Measurements from ENCODE around the gene MACIR.

The MACIR gene

DNA sequence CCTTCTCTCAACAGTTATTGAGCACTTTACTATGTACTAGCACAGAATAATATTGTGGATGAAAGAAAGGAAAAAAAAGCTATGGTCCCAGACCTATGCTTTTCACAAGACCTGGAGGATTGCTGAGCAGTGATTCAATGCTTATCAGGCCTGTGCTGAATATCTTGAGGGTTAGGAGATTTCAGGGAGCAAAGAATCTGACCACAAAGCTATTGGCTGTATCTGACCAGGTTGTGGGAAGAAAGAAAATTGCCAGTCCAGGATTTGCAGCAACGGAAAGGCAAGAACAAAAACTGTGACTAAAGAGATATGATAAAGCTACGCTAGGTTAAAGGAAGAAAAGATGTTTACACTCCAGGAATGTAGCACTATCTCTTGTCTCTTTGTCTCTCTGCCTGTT is 14.9 kb upstream of the MACIR start:
- Histone ChIP-seq H3K9me3 (ENCODE audit: control insufficient read depth in 5 of 5, low read length in 5 of 5) (peaks cover 0 to 3% (median 2%) of the 10 kb centered on the region in 5 donors), H3K4me1 (ENCODE audit: control insufficient read depth in 5 of 5, insufficient read depth in 5 of 5, low read length in 5 of 5) (no peaks in the 10 kb centered on the region), H3K36me3 (ENCODE audit: control insufficient read depth in 5 of 5, insufficient read depth in 5 of 5, low read length in 5 of 5) (no peaks in the 10 kb centered on the region), H3K4me3 (ENCODE audit: low read depth in 1 of 5, low read length in 5 of 5) (no peak overlapping the region), H3K27me3 (ENCODE audit: control insufficient read depth in 5 of 5, insufficient read depth in 4 of 5, low read length in 5 of 5) (no peaks in the 10 kb centered on the region), H3K9ac (ENCODE audit: low read length in 5 of 5) (no peak overlapping the region), H3K27ac (ENCODE audit: low read depth, low read length) (no peak overlapping the region)

DNA sequence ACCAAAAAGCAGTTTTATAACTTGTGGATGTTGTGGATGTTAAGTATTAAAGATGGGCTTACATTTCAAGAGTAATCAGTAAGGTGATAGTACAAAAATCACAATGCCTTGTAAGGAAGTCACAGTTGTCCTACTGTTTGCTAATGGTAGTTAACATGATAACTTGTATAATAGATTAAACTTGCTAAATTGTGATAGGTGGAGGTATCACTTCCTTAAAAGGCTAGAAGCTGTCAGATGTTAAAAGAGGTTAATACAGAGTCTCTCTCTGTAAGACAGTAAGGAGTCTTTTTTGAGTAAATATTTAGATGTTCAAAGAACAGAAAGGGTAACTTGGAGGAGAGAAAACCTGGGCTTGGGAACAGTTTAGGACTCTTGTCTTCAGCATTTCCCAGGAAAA is 14.2 kb upstream of the MACIR start:
- Histone ChIP-seq H3K9ac (ENCODE audit: low read length in 5 of 5) (no peak overlapping the region), H3K27ac (ENCODE audit: low read depth, low read length) (no peak overlapping the region), H3K27me3 (ENCODE audit: control insufficient read depth in 5 of 5, insufficient read depth in 4 of 5, low read length in 5 of 5) (no peaks in the 10 kb centered on the region), H3K4me1 (ENCODE audit: control insufficient read depth in 5 of 5, insufficient read depth in 5 of 5, low read length in 5 of 5) (no peaks in the 10 kb centered on the region), H3K36me3 (ENCODE audit: control insufficient read depth in 5 of 5, insufficient read depth in 5 of 5, low read length in 5 of 5) (no peaks in the 10 kb centered on the region), H3K9me3 (ENCODE audit: control insufficient read depth in 5 of 5, low read length in 5 of 5) (peaks cover 0 to 2% (median 0%) of the 10 kb centered on the region in 5 donors), H3K4me3 (ENCODE audit: low read depth in 1 of 5, low read length in 5 of 5) (no peak overlapping the region)

DNA sequence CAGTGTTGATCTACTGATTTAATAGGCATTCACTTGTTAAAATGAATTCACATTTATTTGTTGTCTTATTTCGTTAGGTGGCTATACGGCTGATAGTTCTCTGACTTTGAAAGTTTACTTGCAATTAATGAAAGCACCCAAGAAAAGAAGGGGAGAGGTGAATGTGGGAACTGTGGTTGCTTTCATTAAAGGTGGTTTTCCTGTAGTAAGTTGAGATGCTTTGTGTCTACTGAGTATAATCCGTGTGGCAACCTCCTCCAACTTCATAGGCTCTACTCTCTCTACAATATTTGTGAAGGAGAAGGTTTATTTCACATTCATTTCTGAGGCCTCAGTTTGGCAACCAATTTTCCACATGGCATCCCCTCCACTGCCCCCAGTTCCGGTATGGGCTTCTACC is 12.8 kb upstream of the MACIR start:
- Histone ChIP-seq H3K4me1 (ENCODE audit: control insufficient read depth in 5 of 5, insufficient read depth in 5 of 5, low read length in 5 of 5) (no peaks in the 10 kb centered on the region), H3K27ac (ENCODE audit: low read depth, low read length) (no peak overlapping the region), H3K36me3 (ENCODE audit: control insufficient read depth in 5 of 5, insufficient read depth in 5 of 5, low read length in 5 of 5) (no peaks in the 10 kb centered on the region), H3K4me3 (ENCODE audit: low read depth in 1 of 5, low read length in 5 of 5) (no peak overlapping the region), H3K27me3 (ENCODE audit: control insufficient read depth in 5 of 5, insufficient read depth in 4 of 5, low read length in 5 of 5) (no peaks in the 10 kb centered on the region), H3K9me3 (ENCODE audit: control insufficient read depth in 5 of 5, low read length in 5 of 5) (no peaks in the 10 kb centered on the region), H3K9ac (ENCODE audit: low read length in 5 of 5) (no peak overlapping the region)

DNA sequence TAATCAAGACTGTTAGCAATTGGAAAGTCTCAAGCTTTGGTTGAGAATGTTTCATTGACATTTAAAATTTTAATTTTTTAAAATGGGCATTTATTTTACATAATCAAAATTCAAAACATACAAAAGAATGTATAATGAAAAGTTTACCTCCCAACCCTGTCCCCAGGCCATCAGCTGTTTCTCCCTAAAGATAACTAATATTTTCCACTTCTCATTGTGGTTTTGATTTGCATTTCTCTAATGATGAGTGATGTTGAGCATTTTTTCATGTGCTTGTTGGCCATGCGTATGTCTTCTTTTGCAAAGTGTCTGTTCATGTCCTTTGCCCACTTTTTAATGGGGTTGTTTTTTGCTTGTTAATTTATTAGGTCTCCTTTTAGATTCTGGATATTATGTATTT is 11.4 kb upstream of the MACIR start:
- H3K27ac ChIP-seq (ENCODE audit: low read depth, low read length), result no peak overlapping the region
- H3K9me3 ChIP-seq (ENCODE audit: control insufficient read depth in 5 of 5, low read length in 5 of 5), result no peaks in the 10 kb centered on the region
- no peak overlapping the region for H3K9ac ChIP-seq (ENCODE audit: low read length in 5 of 5)
- H3K4me1 ChIP-seq (ENCODE audit: control insufficient read depth in 5 of 5, insufficient read depth in 5 of 5, low read length in 5 of 5), result no peaks in the 10 kb centered on the region
- no peak overlapping the region for H3K4me3 ChIP-seq (ENCODE audit: low read depth in 1 of 5, low read length in 5 of 5)
- no peaks in the 10 kb centered on the region for H3K36me3 ChIP-seq (ENCODE audit: control insufficient read depth in 5 of 5, insufficient read depth in 5 of 5, low read length in 5 of 5)
- H3K27me3 ChIP-seq (ENCODE audit: control insufficient read depth in 5 of 5, insufficient read depth in 4 of 5, low read length in 5 of 5), result no peaks in the 10 kb centered on the region

DNA sequence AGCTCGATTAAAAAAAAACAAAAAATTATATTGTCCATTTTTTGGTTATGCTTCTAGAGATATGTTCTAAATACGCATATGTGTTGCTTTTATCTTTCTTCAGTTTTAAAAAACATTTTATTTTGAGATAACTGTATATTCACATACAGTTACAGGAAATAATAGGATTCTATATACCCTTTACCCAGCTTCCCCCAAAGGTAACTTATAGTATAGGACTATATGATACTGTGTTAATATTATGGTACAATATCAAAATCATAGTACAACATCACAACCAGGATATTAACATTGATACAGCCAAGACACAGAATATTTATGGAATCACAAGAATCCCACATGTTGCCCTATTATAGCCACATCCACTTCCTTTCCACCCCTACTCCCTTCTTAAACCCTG is 9.5 kb upstream of the MACIR start:
- H3K27ac ChIP-seq (ENCODE audit: low read depth, low read length), result no peak overlapping the region
- H3K36me3 ChIP-seq (ENCODE audit: control insufficient read depth in 5 of 5, insufficient read depth in 5 of 5, low read length in 5 of 5), result no peaks in the 10 kb centered on the region
- H3K4me1 ChIP-seq (ENCODE audit: control insufficient read depth in 5 of 5, insufficient read depth in 5 of 5, low read length in 5 of 5), result no peaks in the 10 kb centered on the region
- H3K9me3 ChIP-seq (ENCODE audit: control insufficient read depth in 5 of 5, low read length in 5 of 5), result no peaks in the 10 kb centered on the region
- H3K27me3 ChIP-seq (ENCODE audit: control insufficient read depth in 5 of 5, insufficient read depth in 4 of 5, low read length in 5 of 5), result no peaks in the 10 kb centered on the region
- H3K4me3 ChIP-seq (ENCODE audit: low read depth in 1 of 5, low read length in 5 of 5), result no peak overlapping the region
- no peak overlapping the region for H3K9ac ChIP-seq (ENCODE audit: low read length in 5 of 5)

DNA sequence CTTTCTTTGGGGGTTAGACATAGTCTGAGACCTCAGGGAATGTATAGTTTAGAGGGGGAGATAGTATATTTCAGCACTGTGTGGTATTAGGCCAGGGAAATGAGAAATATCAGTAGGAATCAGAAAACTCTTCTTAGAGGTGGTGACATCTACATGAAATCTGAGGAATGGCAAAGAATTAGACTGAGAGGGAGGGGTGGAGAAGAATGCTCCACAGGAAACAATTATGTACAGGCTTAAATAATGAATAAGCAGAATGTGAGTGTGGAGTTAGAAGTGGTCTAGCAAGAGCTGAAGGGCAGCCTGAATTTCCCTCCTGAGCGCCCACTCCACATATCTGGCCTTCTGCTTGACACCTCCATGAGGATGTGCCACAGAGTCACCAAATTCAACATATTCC is 3.6 kb upstream of the MACIR start:
- H3K4me1 ChIP-seq (ENCODE audit: control insufficient read depth in 5 of 5, insufficient read depth in 5 of 5, low read length in 5 of 5), result peaks cover 0 to 19% (median 8%) of the 10 kb centered on the region in 5 donors
- no peak overlapping the region for H3K4me3 ChIP-seq (ENCODE audit: low read depth in 1 of 5, low read length in 5 of 5)
- H3K9me3 ChIP-seq (ENCODE audit: control insufficient read depth in 5 of 5, low read length in 5 of 5), result no peaks in the 10 kb centered on the region
- no peaks in the 10 kb centered on the region for H3K36me3 ChIP-seq (ENCODE audit: control insufficient read depth in 5 of 5, insufficient read depth in 5 of 5, low read length in 5 of 5)
- no peaks in the 10 kb centered on the region for H3K27me3 ChIP-seq (ENCODE audit: control insufficient read depth in 5 of 5, insufficient read depth in 4 of 5, low read length in 5 of 5)
- H3K27ac ChIP-seq (ENCODE audit: low read depth, low read length), result no peak overlapping the region
- no peak overlapping the region for H3K9ac ChIP-seq (ENCODE audit: low read length in 5 of 5)

DNA sequence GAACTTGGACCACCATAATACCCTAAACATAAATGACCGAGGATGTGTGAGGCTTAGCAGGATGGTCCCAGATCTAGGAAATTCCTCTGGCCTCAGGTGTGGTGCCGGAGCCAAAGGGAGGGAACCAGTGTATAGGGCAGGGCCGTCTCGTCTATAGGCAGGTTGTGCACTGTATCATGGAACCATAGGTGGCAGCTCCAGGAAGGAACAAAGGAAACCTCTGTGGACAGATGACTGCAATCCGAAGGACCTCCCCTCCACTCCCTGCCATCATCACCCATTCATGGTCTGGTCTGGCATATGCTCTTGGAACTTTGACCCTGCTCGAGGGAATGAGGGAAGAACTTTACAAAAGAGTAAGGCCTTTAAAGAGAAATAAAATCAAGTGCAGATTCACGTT is 2.9 kb upstream of the MACIR start:
- no peaks in the 10 kb centered on the region for H3K9me3 ChIP-seq (ENCODE audit: control insufficient read depth in 5 of 5, low read length in 5 of 5)
- no peak overlapping the region for H3K9ac ChIP-seq (ENCODE audit: low read length in 5 of 5)
- no peaks in the 10 kb centered on the region for H3K27me3 ChIP-seq (ENCODE audit: control insufficient read depth in 5 of 5, insufficient read depth in 4 of 5, low read length in 5 of 5)
- no peaks in the 10 kb centered on the region for H3K36me3 ChIP-seq (ENCODE audit: control insufficient read depth in 5 of 5, insufficient read depth in 5 of 5, low read length in 5 of 5)
- H3K4me1 ChIP-seq (ENCODE audit: control insufficient read depth in 5 of 5, insufficient read depth in 5 of 5, low read length in 5 of 5), result peaks cover 0 to 24% (median 15%) of the 10 kb centered on the region in 5 donors
- H3K27ac ChIP-seq (ENCODE audit: low read depth, low read length), result no peak overlapping the region
- no peak overlapping the region for H3K4me3 ChIP-seq (ENCODE audit: low read depth in 1 of 5, low read length in 5 of 5)

DNA sequence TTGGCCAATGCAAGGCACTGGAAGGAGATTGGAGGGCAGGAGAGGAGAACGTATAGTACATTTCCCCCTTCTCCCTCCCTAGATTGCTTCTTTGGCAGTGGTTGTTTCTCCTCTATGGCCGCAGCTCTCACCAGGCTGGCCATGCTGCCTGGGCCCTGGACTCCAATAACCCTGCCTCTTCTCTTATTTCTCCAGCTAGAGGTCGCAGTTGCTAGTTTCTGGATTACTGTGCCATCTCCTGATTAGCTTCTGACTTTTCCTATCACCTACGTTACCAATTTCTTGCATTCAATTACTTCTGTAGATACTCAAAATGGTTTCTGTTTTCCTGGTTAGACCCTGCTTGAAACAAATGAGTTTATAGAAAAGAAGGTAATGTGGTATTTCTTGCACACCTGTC is 2.4 kb upstream of the MACIR start:
- no peak overlapping the region for H3K4me3 ChIP-seq (ENCODE audit: low read depth in 1 of 5, low read length in 5 of 5)
- no peaks in the 10 kb centered on the region for H3K36me3 ChIP-seq (ENCODE audit: control insufficient read depth in 5 of 5, insufficient read depth in 5 of 5, low read length in 5 of 5)
- no peak overlapping the region for H3K9ac ChIP-seq (ENCODE audit: low read length in 5 of 5)
- no peak overlapping the region for H3K27ac ChIP-seq (ENCODE audit: low read depth, low read length)
- H3K4me1 ChIP-seq (ENCODE audit: control insufficient read depth in 5 of 5, insufficient read depth in 5 of 5, low read length in 5 of 5), result peaks cover 0 to 29% (median 20%) of the 10 kb centered on the region in 5 donors
- H3K27me3 ChIP-seq (ENCODE audit: control insufficient read depth in 5 of 5, insufficient read depth in 4 of 5, low read length in 5 of 5), result no peaks in the 10 kb centered on the region
- no peaks in the 10 kb centered on the region for H3K9me3 ChIP-seq (ENCODE audit: control insufficient read depth in 5 of 5, low read length in 5 of 5)

DNA sequence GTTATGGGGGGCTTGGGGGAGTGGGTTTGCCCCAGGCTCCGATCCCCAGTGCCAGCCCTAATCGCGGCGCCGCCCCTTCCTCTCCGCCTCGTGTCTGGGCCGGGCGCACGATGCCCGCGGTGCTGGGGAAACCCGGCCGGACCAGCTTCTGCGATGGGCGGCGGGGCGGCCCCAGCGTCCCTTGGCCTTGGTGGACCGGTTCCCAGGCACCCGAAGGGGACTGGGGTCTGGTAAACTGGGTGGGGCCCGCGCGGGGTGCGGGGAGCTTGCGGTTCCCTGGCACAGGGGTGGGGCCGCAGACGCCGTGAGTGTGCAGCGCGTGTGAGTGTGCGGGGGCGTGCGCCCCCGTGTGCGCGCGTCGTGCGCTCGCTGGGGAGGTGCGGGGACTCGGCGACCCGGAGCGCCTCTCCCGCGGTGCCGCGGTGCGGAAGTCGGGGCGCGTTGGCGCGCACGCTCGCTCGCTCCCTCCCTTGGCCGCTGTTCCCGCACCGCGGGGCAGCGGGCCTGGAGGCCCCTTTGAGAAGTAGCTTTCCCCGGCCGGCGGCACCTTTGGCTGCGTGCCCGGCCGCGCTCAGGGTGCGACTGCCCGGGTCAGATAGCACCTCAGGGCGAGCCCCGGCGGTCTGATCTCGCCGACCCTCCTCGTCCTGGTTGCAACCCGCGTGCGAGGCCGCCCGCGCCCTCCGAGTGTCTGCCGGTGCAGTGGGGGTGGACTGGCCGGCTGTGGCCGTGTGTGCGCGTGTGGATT is 568 bp downstream of the MACIR start:
- Histone ChIP-seq H3K4me1 (ENCODE audit: control insufficient read depth in 5 of 5, insufficient read depth in 5 of 5, low read length in 5 of 5) (peaks cover 0 to 53% (median 40%) of the 10 kb centered on the region in 5 donors), H3K4me3 (ENCODE audit: low read depth in 1 of 5, low read length in 5 of 5) (peak overlapping the region in 4 of 5 donors; percentile 85 to 99 (median 91)), H3K9ac (ENCODE audit: low read length in 5 of 5) (peak overlapping the region; percentile 48 to 91 (median 82)), H3K9me3 (ENCODE audit: control insufficient read depth in 5 of 5, low read length in 5 of 5) (no peaks in the 10 kb centered on the region), H3K27me3 (ENCODE audit: control insufficient read depth in 5 of 5, insufficient read depth in 4 of 5, low read length in 5 of 5) (no peaks in the 10 kb centered on the region), H3K36me3 (ENCODE audit: control insufficient read depth in 5 of 5, insufficient read depth in 5 of 5, low read length in 5 of 5) (no peaks in the 10 kb centered on the region), H3K27ac (ENCODE audit: low read depth, low read length) (peak overlapping the region; percentile 93)

DNA sequence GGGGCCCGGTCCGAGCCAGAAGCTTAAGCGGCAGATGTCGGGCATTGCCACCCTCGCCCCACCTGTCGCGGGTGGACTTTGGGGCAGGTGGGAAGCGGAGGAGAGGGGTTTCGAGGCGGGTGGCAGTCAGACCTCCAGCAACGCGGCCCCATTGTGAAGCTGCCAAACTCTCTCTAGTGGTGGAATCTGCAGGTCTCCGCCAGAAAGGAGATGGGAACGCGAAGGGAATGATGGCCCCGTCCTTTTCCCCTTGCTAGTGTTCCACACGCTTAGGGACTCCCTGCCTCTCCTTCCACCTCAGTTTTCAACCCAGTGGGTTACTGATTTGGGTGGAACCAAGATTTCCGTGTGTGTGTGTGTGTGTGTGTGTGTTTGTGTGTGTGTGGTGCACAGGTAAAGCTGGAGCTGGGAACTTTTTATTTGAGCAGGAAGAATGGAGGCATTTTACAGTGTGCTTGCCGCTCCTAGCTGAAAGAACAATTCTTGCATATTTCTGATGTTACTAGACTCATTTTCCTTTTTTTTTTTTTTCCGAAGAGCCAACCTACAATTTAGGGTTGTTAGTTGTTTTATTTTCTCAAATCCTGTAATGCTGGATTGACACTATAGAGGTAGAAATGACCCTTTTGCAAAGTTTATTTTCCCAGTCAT is 1.3 kb downstream of the MACIR start:
- H3K9me3 ChIP-seq (ENCODE audit: control insufficient read depth in 5 of 5, low read length in 5 of 5), result no peaks in the 10 kb centered on the region
- peak overlapping the region; percentile 85 to 99 (median 92) for H3K4me3 ChIP-seq (ENCODE audit: low read depth in 1 of 5, low read length in 5 of 5)
- H3K4me1 ChIP-seq (ENCODE audit: control insufficient read depth in 5 of 5, insufficient read depth in 5 of 5, low read length in 5 of 5), result peaks cover 0 to 57% (median 40%) of the 10 kb centered on the region in 5 donors
- peak overlapping the region; percentile 93 for H3K27ac ChIP-seq (ENCODE audit: low read depth, low read length)
- H3K9ac ChIP-seq (ENCODE audit: low read length in 5 of 5), result peak overlapping the region; percentile 48 to 91 (median 82)
- no peaks in the 10 kb centered on the region for H3K36me3 ChIP-seq (ENCODE audit: control insufficient read depth in 5 of 5, insufficient read depth in 5 of 5, low read length in 5 of 5)
- no peaks in the 10 kb centered on the region for H3K27me3 ChIP-seq (ENCODE audit: control insufficient read depth in 5 of 5, insufficient read depth in 4 of 5, low read length in 5 of 5)
